ENCODE results near the gene FGR.

DNA sequence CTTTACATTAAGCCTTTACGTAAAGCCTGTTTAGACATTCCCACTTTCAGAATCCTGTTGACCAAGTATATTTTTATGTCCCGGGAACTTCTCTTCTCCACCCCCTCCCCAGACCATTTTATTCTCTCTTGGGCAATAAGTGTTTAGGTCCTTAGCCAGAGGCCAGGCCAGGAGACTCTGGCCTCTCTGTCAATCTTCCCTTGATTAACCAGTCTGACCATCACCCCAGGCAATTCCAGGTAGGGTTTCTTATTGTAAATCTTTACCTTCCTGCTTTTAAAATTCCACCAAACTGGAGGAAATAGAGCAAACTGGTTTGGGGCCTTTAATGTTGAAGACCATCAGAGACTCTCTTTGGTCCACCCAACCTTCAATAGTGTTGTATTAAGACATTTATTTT lies 49.2 kb upstream of the FGR start:
- TF ChIP-seq, protein P1, sequence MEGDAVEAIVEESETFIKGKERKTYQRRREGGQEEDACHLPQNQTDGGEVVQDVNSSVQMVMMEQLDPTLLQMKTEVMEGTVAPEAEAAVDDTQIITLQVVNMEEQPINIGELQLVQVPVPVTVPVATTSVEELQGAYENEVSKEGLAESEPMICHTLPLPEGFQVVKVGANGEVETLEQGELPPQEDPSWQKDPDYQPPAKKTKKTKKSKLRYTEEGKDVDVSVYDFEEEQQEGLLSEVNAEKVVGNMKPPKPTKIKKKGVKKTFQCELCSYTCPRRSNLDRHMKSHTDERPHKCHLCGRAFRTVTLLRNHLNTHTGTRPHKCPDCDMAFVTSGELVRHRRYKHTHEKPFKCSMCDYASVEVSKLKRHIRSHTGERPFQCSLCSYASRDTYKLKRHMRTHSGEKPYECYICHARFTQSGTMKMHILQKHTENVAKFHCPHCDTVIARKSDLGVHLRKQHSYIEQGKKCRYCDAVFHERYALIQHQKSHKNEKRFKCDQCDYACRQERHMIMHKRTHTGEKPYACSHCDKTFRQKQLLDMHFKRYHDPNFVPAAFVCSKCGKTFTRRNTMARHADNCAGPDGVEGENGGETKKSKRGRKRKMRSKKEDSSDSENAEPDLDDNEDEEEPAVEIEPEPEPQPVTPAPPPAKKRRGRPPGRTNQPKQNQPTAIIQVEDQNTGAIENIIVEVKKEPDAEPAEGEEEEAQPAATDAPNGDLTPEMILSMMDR (IDR thresholded peaks at IDR 0.05; ENCODE audit: low read depth, low read length, poor library complexity, severe bottlenecking): no peak
- TF ChIP-seq EZH2phosphoT487 (IDR thresholded peaks at IDR 0.05; ENCODE audit: borderline replicate concordance, low read length): no peak

Measured in DOHH2 (cell line).